Measurements from ENCODE around the gene HSPA6.
"Not testable (repeated sequence)": the region's sequence is repeated elsewhere in the genome, so short reads cannot be mapped to it uniquely, and the experiment has no call there.

The HSPA6 gene

GRCh38 chr1:161532644-161533567, 8.6 kb downstream of the HSPA6 start:
- DNase-seq (ENCODE audit: low read depth, low spot score): not testable (repeated sequence)

- not testable (repeated sequence) for DNase-seq (ENCODE audit: low read depth, low spot score)
Measured at GRCh38 chr1:161537068-161537669, 12.8 kb downstream of the HSPA6 start.

- not testable (repeated sequence) for DNase-seq (ENCODE audit: low read depth, low spot score)
Measured at GRCh38 chr1:161538925-161539479, 14.7 kb downstream of the HSPA6 start.

- not testable (repeated sequence) for DNase-seq (ENCODE audit: low read depth, low spot score)
Measured at GRCh38 chr1:161539731-161540569, 15.6 kb downstream of the HSPA6 start.

GRCh38 chr1:161540570-161540960, 16.2 kb downstream of the HSPA6 start:
- DNase-seq (ENCODE audit: low read depth, low spot score): not testable (repeated sequence)

GRCh38 chr1:161542091-161542559, 17.8 kb downstream of the HSPA6 start:
- not testable (repeated sequence) for DNase-seq (ENCODE audit: low read depth, low spot score)

GRCh38 chr1:161543125-161543524, 18.8 kb downstream of the HSPA6 start:
- DNase-seq (ENCODE audit: low read depth, low spot score): not testable (repeated sequence)

- DNase-seq (ENCODE audit: low read depth, low spot score): not testable (repeated sequence)
Measured at GRCh38 chr1:161545005-161545731, 20.8 kb downstream of the HSPA6 start.

- DNase-seq (ENCODE audit: low read depth, low spot score): not testable (repeated sequence)
Measured at GRCh38 chr1:161547995-161548741, 23.8 kb downstream of the HSPA6 start.

- DNase-seq (ENCODE audit: low read depth, low spot score): not testable (repeated sequence)
Measured at GRCh38 chr1:161548749-161549406, 24.5 kb downstream of the HSPA6 start.

GRCh38 chr1:161549652-161550051, 25.3 kb downstream of the HSPA6 start, which contains the start of gene FCGR3A:
FCGR3A (minus strand) TSS chr1:161549818; CDS start chr1:161549736, 82 bp downstream.
- DNase-seq (ENCODE audit: low read depth, low spot score): no peak

GRCh38 chr1:161550942-161551341, 26.6 kb downstream of the HSPA6 start:
- not testable (repeated sequence) for DNase-seq (ENCODE audit: low read depth, low spot score)

GRCh38 chr1:161553631-161554030, 29.3 kb downstream of the HSPA6 start:
- DNase-seq (ENCODE audit: low read depth, low spot score): not testable (repeated sequence)

- DNase-seq (ENCODE audit: low read depth, low spot score): not testable (repeated sequence)
Measured at GRCh38 chr1:161554340-161554739, 30.0 kb downstream of the HSPA6 start.

- not testable (repeated sequence) for DNase-seq (ENCODE audit: low read depth, low spot score)
Measured at GRCh38 chr1:161554815-161555417, 30.6 kb downstream of the HSPA6 start.

- DNase-seq (ENCODE audit: low read depth, low spot score): not testable (repeated sequence)
Measured at GRCh38 chr1:161556143-161556542, 31.8 kb downstream of the HSPA6 start.

GRCh38 chr1:161556990-161557389, 32.6 kb downstream of the HSPA6 start:
- not testable (repeated sequence) for DNase-seq (ENCODE audit: low read depth, low spot score)

- DNase-seq (ENCODE audit: low read depth, low spot score): not testable (repeated sequence)
Measured at GRCh38 chr1:161557506-161558450, 33.4 kb downstream of the HSPA6 start.

All from smooth muscle cell of the brain vasculature (primary cell).